ENCODE measurements around the gene RNF2. TPM values are rescaled to one million over a fixed set of nuclear protein-coding genes. Genes with fewer than 3 reads are reported as not detected.

Gene RNF2
- total and polyA plus RNA-seq, 2 of the 13 experiments (the other 11 are each of a cell fraction or from before 2014, with no cell fraction given): 19.3 to 21.7 TPM

Small RNA genes lying within 50 kb of the gene (small RNA-seq; reads per million reads assigned to genes)
- gene RNA5SP72 (ENCODE audit: insufficient read depth in 2 of 3, insufficient read length in 3 of 3, low read depth in 2 of 3, low replicate concordance in 1 of 3): 0 reads per million in 3 experiments

Other genes starting within 250 kb of the RNF2 start
- gene NIBAN1, start 71.0 kb upstream of the RNF2 start, total RNA-seq (2016; rRNA removed; fragmentation: Illumina TruSeq; extraction: Trizol): not detected in 2 replicates
- gene NIBAN1, start 71.0 kb upstream of the RNF2 start, polyA plus RNA-seq (2011; rRNA removed): not detected in 2 replicates
- gene TRMT1L, start 111.4 kb downstream of the RNF2 start, total RNA-seq (2016; rRNA removed; fragmentation: Illumina TruSeq; extraction: Trizol): 17.9 and 25.4 TPM in 2 replicates
- gene TRMT1L, start 111.4 kb downstream of the RNF2 start, polyA plus RNA-seq (2011; rRNA removed): 17.5 and 19.2 TPM in 2 replicates
- 2.5 and 4.8 TPM in 2 replicates for gene SWT1, start 111.6 kb downstream of the RNF2 start, total RNA-seq (2016; rRNA removed; fragmentation: Illumina TruSeq; extraction: Trizol)
- gene SWT1, start 111.6 kb downstream of the RNF2 start, polyA plus RNA-seq (2011; rRNA removed): 1.7 TPM in 2 replicates

Measured in HepG2 (cell line).